Esophagus (tissue), 2 donors: ENCODE measurements around the gene HEATR9. TPM values are rescaled to one million over a fixed set of nuclear protein-coding genes. Genes with fewer than 3 reads are reported as not detected.

Source experiments
- H3K27ac ChIP-seq, 2 donors: one replicate each; pipeline ENCODE4 v1.5.1; 2013; ENCODE audit warnings: low read depth in 2 of 2, mild to moderate bottlenecking in 2 of 2, inconsistent platforms in 1 of 2, low read length in 1 of 2, moderate library complexity in 1 of 2
- H3K27me3 ChIP-seq, 2 donors: one replicate each; pipeline ENCODE4 v1.6.1; 2013; ENCODE audit warnings: low read length in 2 of 2, control low read depth in 1 of 2, mild to moderate bottlenecking in 1 of 2; ENCODE audit not compliant: insufficient read depth in 2 of 2, control insufficient read depth in 1 of 2
- H3K36me3 ChIP-seq, 2 donors: one replicate each; pipeline ENCODE4 v1.6.1; 2013; ENCODE audit warnings: low read length in 1 of 2; ENCODE audit not compliant: control insufficient read depth in 2 of 2, insufficient read depth in 2 of 2
- H3K4me1 ChIP-seq, 2 donors: one replicate each; pipeline ENCODE4 v1.6.1; 2013; ENCODE audit warnings: low read length in 1 of 2; ENCODE audit not compliant: control insufficient read depth in 2 of 2, insufficient read depth in 2 of 2
- H3K4me3 ChIP-seq, 2 donors: one replicate each; pipeline ENCODE4 v1.5.1; 2013; ENCODE audit warnings: low read length in 2 of 2, mild to moderate bottlenecking in 2 of 2, low read depth in 1 of 2, moderate library complexity in 1 of 2
- H3K9me3 ChIP-seq, 2 donors: one replicate each; pipeline ENCODE4 v1.6.1; 2013; ENCODE audit warnings: mild to moderate bottlenecking in 2 of 2, low read depth in 1 of 2, low read length in 1 of 2, moderate library complexity in 1 of 2; ENCODE audit not compliant: control insufficient read depth in 2 of 2, insufficient read depth in 1 of 2
- WGBS, 2 donors: extraction: QIAGEN DNeasy Blood & Tissue Kit; methylation state at CpG; one replicate each; pipeline ENCODE4 v1.1.7; 2013; 5-methylcytosine and 5-hydroxymethylcytosine counted together
- polyA plus RNA-seq, 2 donors: library from polyadenylated mRNA; stranded (reverse); fragments of 200-250 nt; gene quantifications; one replicate each; pipeline ENCODE4 v1.2.3, GENCODE V29; 2013
- donor health status: healthy with polysubstance abuse.
- donor health status: Bipolar disorder and iron deficiency.

Gene HEATR9
- polyA plus RNA-seq, 2 donors: 0.05 to 0.08 TPM

- WGBS, 2 donors: 70 to 72% methylated on average over 2 of the region's 2 CpGs
- no peak overlapping the region for H3K27ac ChIP-seq
- H3K36me3 ChIP-seq: peaks cover 18 to 21% of the 10 kb centered on the region in 2 donors
- H3K27me3 ChIP-seq: no peaks in the 10 kb centered on the region
- H3K4me1 ChIP-seq: no peaks in the 10 kb centered on the region
- no peak overlapping the region for H3K4me3 ChIP-seq
- no peaks in the 10 kb centered on the region for H3K9me3 ChIP-seq
These were observed 21.7 kb downstream of the HEATR9 start for GRCh38 chr17:35847006-35847405.

GRCh38 chr17:35846055-35846809, 22.5 kb downstream of the HEATR9 start:
- H3K4me1 ChIP-seq: no peaks in the 10 kb centered on the region
- H3K36me3 ChIP-seq: peaks cover 18% of the 10 kb centered on the region in 2 donors
- WGBS, 2 donors: 86 to 87% methylated on average over 3 of the region's 3 CpGs
- no peaks in the 10 kb centered on the region for H3K9me3 ChIP-seq
- no peak overlapping the region for H3K27ac ChIP-seq
- H3K4me3 ChIP-seq: no peak overlapping the region
- H3K27me3 ChIP-seq: no peaks in the 10 kb centered on the region

- 97 to 99% methylated on average over 19 of the region's 19 CpGs for WGBS, 2 donors
- Histone ChIP-seq H3K4me3 (no peak overlapping the region), H3K36me3 (peaks cover 18 to 20% of the 10 kb centered on the region in 2 donors)
These were observed 24.1 kb downstream of the HEATR9 start for GRCh38 chr17:35844547-35844946.

GRCh38 chr17:35843698-35844097, 25.0 kb downstream of the HEATR9 start:
- Histone ChIP-seq H3K9me3 (no peaks in the 10 kb centered on the region), H3K27ac (no peak overlapping the region), H3K4me1 (no peaks in the 10 kb centered on the region), H3K27me3 (no peaks in the 10 kb centered on the region), H3K36me3 (peaks cover 18 to 20% of the 10 kb centered on the region in 2 donors), H3K4me3 (no peak overlapping the region)
- 91 to 94% methylated on average over 2 of the region's 2 CpGs for WGBS, 2 donors

More at GRCh38 chr17:35844547-35844946, 24.1 kb downstream of the HEATR9 start:
- no peaks in the 10 kb centered on the region for H3K9me3 ChIP-seq
- no peaks in the 10 kb centered on the region for H3K4me1 ChIP-seq
- H3K27ac ChIP-seq: no peak overlapping the region
- no peaks in the 10 kb centered on the region for H3K27me3 ChIP-seq

- WGBS, 2 donors: 98 to 99% methylated on average over 5 of the region's 5 CpGs
- no peak overlapping the region for H3K27ac ChIP-seq
- H3K9me3 ChIP-seq: no peaks in the 10 kb centered on the region
- H3K4me3 ChIP-seq: no peak overlapping the region
- no peaks in the 10 kb centered on the region for H3K4me1 ChIP-seq
- H3K27me3 ChIP-seq: no peaks in the 10 kb centered on the region
- peaks cover 21 to 23% of the 10 kb centered on the region in 2 donors for H3K36me3 ChIP-seq
These were observed 26.5 kb downstream of the HEATR9 start for GRCh38 chr17:35842239-35842638.

- Histone ChIP-seq H3K4me3 (no peak overlapping the region), H3K27me3 (no peaks in the 10 kb centered on the region), H3K27ac (no peak overlapping the region), H3K36me3 (peaks cover 23 to 25% of the 10 kb centered on the region in 2 donors), H3K9me3 (no peaks in the 10 kb centered on the region), H3K4me1 (no peaks in the 10 kb centered on the region)
- WGBS, 2 donors: 89% methylated on average over 4 of the region's 4 CpGs
These were observed 27.2 kb downstream of the HEATR9 start for GRCh38 chr17:35841505-35841904.

GRCh38 chr17:35841101-35841500, 27.6 kb downstream of the HEATR9 start:
- Histone ChIP-seq H3K9me3 (no peaks in the 10 kb centered on the region), H3K4me1 (no peaks in the 10 kb centered on the region), H3K36me3 (peaks cover 23 to 25% of the 10 kb centered on the region in 2 donors), H3K27ac (no peak overlapping the region), H3K4me3 (no peak overlapping the region), H3K27me3 (no peaks in the 10 kb centered on the region)
- WGBS, 2 donors: 76 to 79% methylated on average over 3 of the region's 3 CpGs

- peaks cover 0 to 3% of the 10 kb centered on the region in 2 donors for H3K36me3 ChIP-seq
- H3K9me3 ChIP-seq: no peaks in the 10 kb centered on the region
- H3K27ac ChIP-seq: no peak overlapping the region
- 92 to 100% methylated on average over 1 of the region's 1 CpG for WGBS, 2 donors
- H3K4me3 ChIP-seq: no peak overlapping the region
- no peaks in the 10 kb centered on the region for H3K27me3 ChIP-seq
- no peaks in the 10 kb centered on the region for H3K4me1 ChIP-seq
These were observed 43.5 kb downstream of the HEATR9 start for GRCh38 chr17:35825206-35825605.

GRCh38 chr17:35821308-35821707, 47.4 kb downstream of the HEATR9 start:
- WGBS, 2 donors: 81 to 85% methylated on average over 2 of the region's 2 CpGs
- H3K36me3 ChIP-seq: peaks cover 0 to 6% of the 10 kb centered on the region in 2 donors
- no peak overlapping the region for H3K27ac ChIP-seq
- peaks cover 0 to 3% of the 10 kb centered on the region in 2 donors for H3K4me1 ChIP-seq
- no peak overlapping the region for H3K4me3 ChIP-seq
- H3K9me3 ChIP-seq: no peaks in the 10 kb centered on the region
- H3K27me3 ChIP-seq: no peaks in the 10 kb centered on the region

- H3K27ac ChIP-seq: no peak overlapping the region
- no peak overlapping the region for H3K4me3 ChIP-seq
- H3K27me3 ChIP-seq: no peaks in the 10 kb centered on the region
- no peaks in the 10 kb centered on the region for H3K9me3 ChIP-seq
- peaks cover 0 to 6% of the 10 kb centered on the region in 2 donors for H3K36me3 ChIP-seq
- peaks cover 0 to 3% of the 10 kb centered on the region in 2 donors for H3K4me1 ChIP-seq
- WGBS, 2 donors: 53 to 72% methylated on average over 1 of the region's 1 CpG
These were observed 49.2 kb downstream of the HEATR9 start for GRCh38 chr17:35819455-35819854.
